HG03378 (cell line): Measurements from ENCODE around the gene HLA-DRB1.
A peak's percentile ranks its signal among the peaks of the same experiment; 100 is the strongest.

Experiments used
- ATAC-seq: cut with Tn5 transposase; IDR thresholded peaks from one replicate; pipeline ENCODE4 v1.9.1; 2021; ENCODE audit warnings: mild to moderate bottlenecking, moderate library complexity; ENCODE audit not compliant: unreplicated experiment

The HLA-DRB1 gene

DNA sequence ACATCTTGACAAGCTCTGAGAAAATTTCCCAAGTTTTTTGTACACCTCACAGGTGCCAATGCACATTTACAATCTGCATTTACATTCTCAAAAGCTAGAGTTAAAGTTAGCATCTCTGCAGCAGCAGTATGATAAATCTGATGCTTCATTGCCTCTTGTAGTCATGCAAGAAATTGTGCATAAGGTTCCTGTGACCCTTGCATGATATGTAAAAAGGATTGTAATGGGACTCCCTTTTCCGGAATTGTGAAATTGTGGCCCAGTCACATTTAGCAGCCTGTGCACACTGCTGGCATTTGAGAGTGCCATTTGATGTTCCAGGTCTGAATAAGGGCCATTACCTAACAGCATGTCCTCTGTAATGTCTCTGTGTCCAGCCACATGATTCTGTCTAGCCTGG lies 24.1 kb downstream of the HLA-DRB1 start:
- no peak for ATAC-seq

GRCh38 chr6:32562940-32563339 lies 26.7 kb downstream of the HLA-DRB1 start:
- no peak for ATAC-seq

DNA sequence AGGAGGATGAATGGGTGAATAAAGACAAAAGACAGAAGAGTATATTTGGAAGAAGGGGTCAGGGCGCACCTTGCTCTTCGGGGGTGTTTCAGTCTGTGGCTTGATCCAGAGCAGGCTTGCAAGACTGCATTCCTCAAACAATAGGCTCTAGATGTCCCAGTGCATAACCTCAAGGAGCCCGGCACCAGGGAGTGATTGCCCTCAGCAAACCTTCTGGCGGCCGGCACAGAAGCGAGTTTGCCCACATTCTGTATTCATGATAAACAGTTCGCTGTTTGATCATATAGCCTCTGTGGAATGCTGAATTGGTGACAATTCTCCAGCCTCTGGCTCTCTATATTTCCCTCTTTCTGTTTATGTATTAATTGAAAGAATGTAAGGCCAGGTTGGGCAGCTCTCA lies 29.9 kb downstream of the HLA-DRB1 start:
- no peak for ATAC-seq

DNA sequence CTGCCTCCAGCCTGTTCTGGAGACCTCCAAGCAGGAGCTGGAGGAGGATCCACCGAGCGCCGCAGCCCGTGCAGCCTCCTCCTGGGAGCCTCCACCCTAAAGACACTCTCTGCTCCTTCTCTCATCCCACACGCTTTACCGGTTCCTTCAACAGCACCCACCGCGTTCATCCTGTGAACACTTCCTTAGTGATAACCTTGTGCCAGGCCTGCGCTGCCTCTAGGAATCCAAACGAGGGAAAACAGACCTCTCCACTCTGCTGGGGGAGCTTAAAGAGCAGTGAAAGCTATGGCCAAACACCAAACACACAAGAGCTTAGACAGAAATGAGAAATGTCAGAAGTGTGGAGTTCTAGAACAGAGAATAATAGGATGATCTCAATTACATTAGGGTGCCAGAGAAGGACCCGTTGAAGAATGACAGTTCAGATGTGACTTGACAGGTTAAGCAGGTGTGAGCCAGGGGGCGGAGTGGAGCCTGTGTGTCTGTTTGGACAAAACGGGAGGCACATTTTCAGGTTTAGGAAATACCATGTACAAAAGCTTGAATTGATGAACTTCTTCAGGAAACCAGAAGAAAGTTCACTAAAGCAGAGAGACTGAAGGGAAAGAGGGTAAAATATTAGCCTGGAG lies 31.1 kb downstream of the HLA-DRB1 start:
- ATAC-seq = no peak

DNA sequence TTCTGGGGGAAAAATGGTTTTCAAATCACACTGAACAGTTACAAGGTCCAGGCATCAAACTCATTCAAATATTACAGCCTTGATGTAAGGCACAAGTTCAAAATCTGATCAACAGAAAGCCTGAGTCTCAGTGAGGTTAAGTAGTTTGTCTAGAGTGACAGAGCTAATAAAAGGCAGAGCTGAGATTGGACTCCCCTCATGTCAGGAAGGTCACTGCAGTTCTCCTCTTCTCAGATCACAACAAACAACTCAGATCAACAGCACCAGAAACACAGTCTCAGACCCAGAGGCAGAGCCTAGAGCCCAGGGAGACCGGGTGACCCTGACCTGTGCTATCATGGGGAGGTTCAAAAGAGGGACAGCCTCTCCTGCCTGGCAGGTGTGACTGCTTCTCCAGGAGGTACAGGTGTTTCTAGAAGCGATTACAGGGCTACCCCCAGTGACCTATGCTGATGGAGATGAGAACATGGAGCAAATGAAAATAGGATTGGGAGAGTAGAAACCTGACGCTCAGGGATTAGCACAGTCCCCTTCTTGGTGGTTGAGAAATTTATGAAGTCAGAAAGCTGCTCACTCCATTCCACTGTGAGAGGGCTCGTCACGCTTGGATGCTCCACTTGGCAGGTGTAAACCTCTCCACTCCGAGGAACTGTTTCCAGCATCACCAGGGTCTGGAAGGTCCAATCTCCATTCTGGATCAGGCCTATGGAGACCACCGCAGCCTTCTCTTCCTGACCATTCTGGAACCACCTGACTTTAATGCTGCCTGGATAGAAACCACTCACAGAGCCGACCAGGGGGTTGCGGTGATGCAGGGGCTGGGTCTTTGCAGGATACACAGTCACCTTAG lies 35.3 kb downstream of the HLA-DRB1 start:
- ATAC-seq = no peak

DNA sequence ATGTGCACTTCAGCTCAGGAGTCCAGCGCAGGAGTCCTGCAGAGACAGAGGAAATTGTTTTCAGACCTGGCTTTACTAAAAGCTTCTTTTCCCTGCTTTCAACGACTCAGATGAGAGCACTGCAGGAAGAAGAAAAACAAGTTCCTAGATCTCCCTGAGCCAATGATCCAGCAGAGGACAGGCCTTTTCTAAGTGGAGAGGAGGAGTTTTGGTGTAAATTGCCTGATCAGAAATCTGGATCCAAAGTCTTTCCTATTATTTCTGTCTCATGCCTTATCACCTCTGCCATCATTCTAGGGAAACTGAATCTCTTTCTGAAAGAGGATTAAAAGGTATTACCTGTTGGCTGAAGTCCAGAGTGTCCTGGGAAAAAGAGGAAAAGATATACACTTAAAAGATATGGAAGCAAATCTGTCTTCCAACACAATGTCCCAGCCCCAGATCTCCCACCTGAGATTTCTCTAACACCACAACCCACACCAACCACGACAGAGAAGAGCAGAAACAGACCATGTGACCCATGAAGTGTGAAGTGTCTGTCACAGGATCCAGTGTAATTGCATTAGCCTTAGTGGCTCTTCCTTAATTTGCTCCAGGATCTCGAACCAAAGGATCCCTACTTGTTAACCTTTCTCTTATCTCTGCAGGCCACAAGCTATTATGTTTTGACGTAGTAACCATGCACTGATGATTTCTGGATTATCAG lies 36.5 kb downstream of the HLA-DRB1 start:
- ATAC-seq = no peak

- no peak for ATAC-seq
Measured at GRCh38 chr6:32551410-32551809, 38.2 kb downstream of the HLA-DRB1 start.

- no peak for ATAC-seq
Measured at GRCh38 chr6:32539839-32540238, 49.8 kb downstream of the HLA-DRB1 start.

DNA sequence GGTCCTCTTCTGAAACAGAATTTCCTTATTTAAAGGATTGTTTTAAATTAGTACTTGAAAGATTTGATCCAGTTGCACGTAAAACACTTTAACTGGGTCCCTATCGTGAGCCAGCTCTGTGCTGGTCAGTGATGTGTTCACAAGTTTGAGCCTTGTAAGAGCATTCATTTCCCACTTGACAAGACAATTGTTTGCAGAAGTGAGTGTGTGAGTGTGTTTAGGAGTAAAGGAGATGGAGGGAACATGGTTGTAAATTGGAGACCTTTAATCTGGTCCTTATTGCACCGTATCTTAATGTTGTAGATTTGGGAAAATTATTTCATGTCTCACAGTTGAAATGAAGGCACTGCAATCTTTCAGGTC lies 59.2 kb downstream of the HLA-DRB1 start:
- peak; percentile 25 for ATAC-seq

- ATAC-seq = peak; percentile 46
Measured at GRCh38 chr6:32529697-32530430, 59.8 kb downstream of the HLA-DRB1 start, which contains the start of gene HLA-DRB5. Gene HLA-DRB5 (minus strand): TSS chr6:32530287. CDS start chr6:32530224, 63 bp downstream.
